ENCODE data around the gene PTPRT. TPM values are rescaled to one million over a fixed set of nuclear protein-coding genes. Genes with fewer than 3 reads are reported as not detected.

The PTPRT gene
- total RNA-seq, 1 experiment from 2014 or later = not detected

DNA sequence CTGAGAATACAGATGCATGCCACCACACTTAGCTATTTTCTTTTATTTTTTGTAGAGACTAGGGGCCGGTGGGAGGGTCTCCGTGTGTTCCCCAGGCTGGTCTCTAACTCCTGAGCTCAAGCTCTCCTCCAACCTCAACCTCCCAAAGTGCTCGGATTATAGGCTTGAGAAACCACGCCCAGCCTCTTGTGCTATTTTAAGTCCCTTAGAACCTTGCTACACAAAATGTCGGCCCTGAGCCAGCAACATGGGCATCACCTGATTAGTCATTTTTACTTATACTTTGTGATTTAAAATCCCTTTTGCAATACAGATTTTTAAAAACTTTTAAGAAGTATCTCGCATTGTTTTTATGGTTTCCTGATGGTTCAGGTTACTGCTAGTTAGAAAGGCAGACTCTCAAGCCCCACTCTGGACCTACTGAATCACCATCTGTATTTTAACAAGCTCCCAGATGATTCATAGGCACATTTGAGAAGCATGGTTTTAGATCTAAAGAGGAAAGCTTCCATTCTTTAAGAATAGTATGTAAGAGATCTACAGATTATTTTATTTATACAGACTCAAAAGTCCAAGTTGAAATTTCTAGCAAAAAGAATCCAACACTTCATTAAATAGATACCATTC, 186.3 kb downstream of the PTPRT start:
- no peaks in the 10 kb centered on the region for H3K79me2 ChIP-seq (ENCODE audit: insufficient read depth, low read length)
- no peaks in the 10 kb centered on the region for H3K27me3 ChIP-seq (ENCODE audit: insufficient read depth, low read length)
- no peaks in the 10 kb centered on the region for H3K9me2 ChIP-seq (ENCODE audit: insufficient read depth)
- no peaks in the 10 kb centered on the region for H3K36me3 ChIP-seq (ENCODE audit: control insufficient read depth in 1 of 2, insufficient read depth in 2 of 2, low read length in 2 of 2)
- TF ChIP-seq SIN3A (IDR thresholded peaks at IDR 0.05; ENCODE audit: low read depth) (no peak), SRF (IDR thresholded peaks at IDR 0.05; ENCODE audit: low read depth) (no peak), ELF1 (IDR thresholded peaks at IDR 0.05; ENCODE audit: borderline replicate concordance, low read depth) (no peak), RAD21 (IDR thresholded peaks at IDR 0.05; ENCODE audit: low read depth) (no peak), CBX3 (IDR thresholded peaks at IDR 0.05; ENCODE audit: low read depth) (no peak), POLR2A (IDR thresholded peaks at IDR 0.05; ENCODE audit: borderline replicate concordance, extremely low read depth, insufficient read depth, insufficient read length) (no peak), FOSL1 (IDR thresholded peaks at IDR 0.05; ENCODE audit: low read depth) (no peak), TCF7L2 (IDR thresholded peaks at IDR 0.05; ENCODE audit: borderline replicate concordance, extremely low read depth, insufficient read depth, insufficient read length) (no peak), ZFX (IDR thresholded peaks at IDR 0.05) (no peak), ZNF274 (IDR thresholded peaks at IDR 0.05; ENCODE audit: low read depth, low read length) (no peak), EGR1 (IDR thresholded peaks at IDR 0.05; ENCODE audit: low read depth) (no peak), YY1 (IDR thresholded peaks at IDR 0.05; ENCODE audit: extremely low read depth, insufficient replicate concordance, low read depth, low read length) (no peak), SP1 (IDR thresholded peaks at IDR 0.05; ENCODE audit: low read depth) (no peak), JUND (IDR thresholded peaks at IDR 0.05) (no peak)
- TF ChIP-seq, protein P1, sequence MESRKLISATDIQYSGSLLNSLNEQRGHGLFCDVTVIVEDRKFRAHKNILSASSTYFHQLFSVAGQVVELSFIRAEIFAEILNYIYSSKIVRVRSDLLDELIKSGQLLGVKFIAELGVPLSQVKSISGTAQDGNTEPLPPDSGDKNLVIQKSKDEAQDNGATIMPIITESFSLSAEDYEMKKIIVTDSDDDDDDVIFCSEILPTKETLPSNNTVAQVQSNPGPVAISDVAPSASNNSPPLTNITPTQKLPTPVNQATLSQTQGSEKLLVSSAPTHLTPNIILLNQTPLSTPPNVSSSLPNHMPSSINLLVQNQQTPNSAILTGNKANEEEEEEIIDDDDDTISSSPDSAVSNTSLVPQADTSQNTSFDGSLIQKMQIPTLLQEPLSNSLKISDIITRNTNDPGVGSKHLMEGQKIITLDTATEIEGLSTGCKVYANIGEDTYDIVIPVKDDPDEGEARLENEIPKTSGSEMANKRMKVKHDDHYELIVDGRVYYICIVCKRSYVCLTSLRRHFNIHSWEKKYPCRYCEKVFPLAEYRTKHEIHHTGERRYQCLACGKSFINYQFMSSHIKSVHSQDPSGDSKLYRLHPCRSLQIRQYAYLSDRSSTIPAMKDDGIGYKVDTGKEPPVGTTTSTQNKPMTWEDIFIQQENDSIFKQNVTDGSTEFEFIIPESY (IDR thresholded peaks at IDR 0.05; ENCODE audit: extremely low read depth, insufficient replicate concordance, low read length) = no peak
- TF ChIP-seq, protein P2, sequence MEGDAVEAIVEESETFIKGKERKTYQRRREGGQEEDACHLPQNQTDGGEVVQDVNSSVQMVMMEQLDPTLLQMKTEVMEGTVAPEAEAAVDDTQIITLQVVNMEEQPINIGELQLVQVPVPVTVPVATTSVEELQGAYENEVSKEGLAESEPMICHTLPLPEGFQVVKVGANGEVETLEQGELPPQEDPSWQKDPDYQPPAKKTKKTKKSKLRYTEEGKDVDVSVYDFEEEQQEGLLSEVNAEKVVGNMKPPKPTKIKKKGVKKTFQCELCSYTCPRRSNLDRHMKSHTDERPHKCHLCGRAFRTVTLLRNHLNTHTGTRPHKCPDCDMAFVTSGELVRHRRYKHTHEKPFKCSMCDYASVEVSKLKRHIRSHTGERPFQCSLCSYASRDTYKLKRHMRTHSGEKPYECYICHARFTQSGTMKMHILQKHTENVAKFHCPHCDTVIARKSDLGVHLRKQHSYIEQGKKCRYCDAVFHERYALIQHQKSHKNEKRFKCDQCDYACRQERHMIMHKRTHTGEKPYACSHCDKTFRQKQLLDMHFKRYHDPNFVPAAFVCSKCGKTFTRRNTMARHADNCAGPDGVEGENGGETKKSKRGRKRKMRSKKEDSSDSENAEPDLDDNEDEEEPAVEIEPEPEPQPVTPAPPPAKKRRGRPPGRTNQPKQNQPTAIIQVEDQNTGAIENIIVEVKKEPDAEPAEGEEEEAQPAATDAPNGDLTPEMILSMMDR (IDR thresholded peaks at IDR 0.05 in 2 of 3, conservative IDR thresholded peaks at IDR 0.05 in 1 of 3; ENCODE audit: borderline replicate concordance in 1 of 3, insufficient read depth in 1 of 3, low read depth in 2 of 3, low read length in 2 of 3) = no peak
- TF ChIP-seq, protein P3, sequence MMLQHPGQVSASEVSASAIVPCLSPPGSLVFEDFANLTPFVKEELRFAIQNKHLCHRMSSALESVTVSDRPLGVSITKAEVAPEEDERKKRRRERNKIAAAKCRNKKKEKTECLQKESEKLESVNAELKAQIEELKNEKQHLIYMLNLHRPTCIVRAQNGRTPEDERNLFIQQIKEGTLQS (IDR thresholded peaks at IDR 0.05) = no peak
- TF ChIP-seq, protein P4, sequence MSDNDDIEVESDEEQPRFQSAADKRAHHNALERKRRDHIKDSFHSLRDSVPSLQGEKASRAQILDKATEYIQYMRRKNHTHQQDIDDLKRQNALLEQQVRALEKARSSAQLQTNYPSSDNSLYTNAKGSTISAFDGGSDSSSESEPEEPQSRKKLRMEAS (IDR thresholded peaks at IDR 0.05) = no peak
- TF ChIP-seq, protein P5, sequence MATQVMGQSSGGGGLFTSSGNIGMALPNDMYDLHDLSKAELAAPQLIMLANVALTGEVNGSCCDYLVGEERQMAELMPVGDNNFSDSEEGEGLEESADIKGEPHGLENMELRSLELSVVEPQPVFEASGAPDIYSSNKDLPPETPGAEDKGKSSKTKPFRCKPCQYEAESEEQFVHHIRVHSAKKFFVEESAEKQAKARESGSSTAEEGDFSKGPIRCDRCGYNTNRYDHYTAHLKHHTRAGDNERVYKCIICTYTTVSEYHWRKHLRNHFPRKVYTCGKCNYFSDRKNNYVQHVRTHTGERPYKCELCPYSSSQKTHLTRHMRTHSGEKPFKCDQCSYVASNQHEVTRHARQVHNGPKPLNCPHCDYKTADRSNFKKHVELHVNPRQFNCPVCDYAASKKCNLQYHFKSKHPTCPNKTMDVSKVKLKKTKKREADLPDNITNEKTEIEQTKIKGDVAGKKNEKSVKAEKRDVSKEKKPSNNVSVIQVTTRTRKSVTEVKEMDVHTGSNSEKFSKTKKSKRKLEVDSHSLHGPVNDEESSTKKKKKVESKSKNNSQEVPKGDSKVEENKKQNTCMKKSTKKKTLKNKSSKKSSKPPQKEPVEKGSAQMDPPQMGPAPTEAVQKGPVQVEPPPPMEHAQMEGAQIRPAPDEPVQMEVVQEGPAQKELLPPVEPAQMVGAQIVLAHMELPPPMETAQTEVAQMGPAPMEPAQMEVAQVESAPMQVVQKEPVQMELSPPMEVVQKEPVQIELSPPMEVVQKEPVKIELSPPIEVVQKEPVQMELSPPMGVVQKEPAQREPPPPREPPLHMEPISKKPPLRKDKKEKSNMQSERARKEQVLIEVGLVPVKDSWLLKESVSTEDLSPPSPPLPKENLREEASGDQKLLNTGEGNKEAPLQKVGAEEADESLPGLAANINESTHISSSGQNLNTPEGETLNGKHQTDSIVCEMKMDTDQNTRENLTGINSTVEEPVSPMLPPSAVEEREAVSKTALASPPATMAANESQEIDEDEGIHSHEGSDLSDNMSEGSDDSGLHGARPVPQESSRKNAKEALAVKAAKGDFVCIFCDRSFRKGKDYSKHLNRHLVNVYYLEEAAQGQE (IDR thresholded peaks at IDR 0.05; ENCODE audit: low read depth) = no peak
- intact Hi-C loops (cut with micrococcal nuclease) = no loop called here
- H3K4me2 ChIP-seq (ENCODE audit: low read length) = no peak overlapping the region
- no peak overlapping the region for H3K4me3 ChIP-seq (replicated peaks in 1 of 2; ENCODE audit: low read depth in 1 of 2, low read length in 2 of 2)
- no peak overlapping the region for H3K9ac ChIP-seq (ENCODE audit: low read length)
- ATAC-seq (no peak), DNase-seq (ENCODE audit: low read depth, low spot score) (no peak)
- no TSS peak for BruUV-seq (replicated peaks)
- no peaks in the 10 kb centered on the region for H3K4me1 ChIP-seq (ENCODE audit: control insufficient read depth in 1 of 2, insufficient read depth in 2 of 2, low read length in 2 of 2)
- H2AFZ ChIP-seq (ENCODE audit: low read depth, low read length, poor library complexity, severe bottlenecking) = no peak overlapping the region
- POLR2A ChIA-PET = no interaction called here
- no peak overlapping the region for H3K27ac ChIP-seq (ENCODE audit: low read depth, low read length)
- CTCF ChIA-PET = no interaction called here
- H4K20me1 ChIP-seq (ENCODE audit: insufficient read depth) = no peaks in the 10 kb centered on the region
- RAD21 ChIA-PET (ENCODE audit: low non-redundant PET in 1 of 2, low total read pairs in 2 of 2, uncharacterized antibody in 2 of 2, unreplicated experiment in 2 of 2) = no interaction called here
- peaks cover 8 to 12% of the 10 kb centered on the region in 2 experiments; a peak in 3 of 4 replicates for H3K9me3 ChIP-seq (ENCODE audit: control insufficient read depth in 1 of 2, insufficient read depth in 1 of 2, low read depth in 1 of 2, low read length in 2 of 2)

All from HCT116 (cell line).